Left cardiac atrium (tissue), 4 donors: ENCODE data around the gene IKBKG. TPM values are rescaled to one million over a fixed set of nuclear protein-coding genes. Genes with fewer than 3 reads are reported as not detected.
"Not testable (repeated sequence)": the region's sequence is repeated elsewhere in the genome, so short reads cannot be mapped to it uniquely, and the experiment has no call there.

ENCODE experiments used
- ATAC-seq, 2 donors: fragments of 200-7000 bp; cut with Tn5 transposase; one replicate each; pipeline ENCODE4 v1.9.1; 2020; ENCODE audit warnings: mild to moderate bottlenecking in 2 of 2, moderate library complexity in 2 of 2
- DNase-seq: peaks from one replicate; pipeline ENCODE4 v3.0.0-alpha.2; 2020
- intact Hi-C, 2 donors: fragments of 100-400 bp; cut with DNase I; formaldehyde crosslinking; loops; one replicate each; pipeline versions ENCODE4 v1.14.1 to v1.15.1; 2022 to 2023
- total RNA-seq, 2 donors: library from RNA; stranded (reverse); fragmentation: NEBNext Ultra II Directional; extraction: Animal tissue kit (Norgen Biotek cat#: 25700); gene quantifications; one replicate each; pipeline ENCODE4 v1.2.1, GENCODE V29; 2021
- donor health status: DM: no; HTN: yes; CAD: no.
- donor health status: DM: no; HTN: yes; CAD: no; lungs with severe emphysema.
- donor health status: DM: yes; HTN: yes; CAD: no.
- donor health status: Dilated cardiomyopathy.

Gene IKBKG
- total RNA-seq, 2 donors from 2014 or later, result 17.1 to 21.1 TPM

DNA sequence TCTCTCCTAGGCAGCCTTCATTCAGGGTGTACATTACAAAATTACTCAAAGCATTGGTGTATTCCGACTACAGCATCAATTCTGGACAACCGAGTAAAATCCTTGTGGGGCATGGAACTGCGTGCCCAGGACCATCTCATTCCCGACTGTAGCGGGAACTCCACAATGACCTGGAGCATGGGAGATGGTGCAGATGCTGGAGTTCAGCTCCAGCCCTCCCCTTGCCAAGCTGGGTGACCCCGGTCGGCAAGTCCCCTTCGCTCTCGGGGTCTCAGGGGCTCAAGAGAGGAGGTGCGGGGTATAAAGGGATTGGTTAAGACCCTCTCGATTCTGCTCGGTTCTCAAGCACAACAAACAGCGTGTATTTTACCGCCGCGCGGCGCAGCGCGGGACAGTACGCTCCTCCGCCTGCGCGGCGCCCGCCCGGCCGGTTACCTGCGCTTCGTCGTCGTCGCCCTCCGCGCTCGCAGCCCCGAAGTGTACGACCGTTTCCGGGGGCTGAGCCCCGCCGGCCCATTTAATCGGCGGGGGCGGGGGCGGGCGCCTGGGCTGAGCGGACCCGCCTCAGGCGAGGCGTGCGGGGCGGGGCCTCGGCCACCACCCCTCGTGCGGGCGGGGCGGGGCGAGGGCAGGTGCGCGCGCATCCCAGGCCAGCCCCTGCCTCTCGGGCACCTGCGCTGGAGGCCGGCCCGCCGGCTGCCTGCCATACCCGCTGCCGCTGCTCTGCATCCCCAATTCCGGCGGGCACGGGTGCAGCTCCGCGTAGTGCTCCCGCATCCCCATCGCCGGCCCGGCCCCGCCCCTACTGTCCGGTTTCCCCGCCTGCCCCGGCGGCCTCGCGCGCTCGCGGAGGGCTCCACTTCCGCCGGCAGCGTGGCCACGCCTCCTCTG, 821 bp upstream of the IKBKG start, which contains the start of gene G6PD:
TSS of gene G6PD (minus strand) at position 493 of the 891 bp plus-strand sequence. CDS start 691 bp downstream, outside the sequence.
- peak; percentile 77 for DNase-seq
- intact Hi-C loops, result no loop called here
- ATAC-seq, result peak; percentile 82 to 87

GRCh38 chrX:154548028-154548316, 552 bp downstream of the IKBKG start:
- no peak for ATAC-seq
- no peak for DNase-seq
- intact Hi-C loops, result no loop called here

- intact Hi-C loops, result no loop called here
- ATAC-seq, result no peak
- no peak for DNase-seq
These were observed 2.3 kb downstream of the IKBKG start for GRCh38 chrX:154549766-154550165.

DNA sequence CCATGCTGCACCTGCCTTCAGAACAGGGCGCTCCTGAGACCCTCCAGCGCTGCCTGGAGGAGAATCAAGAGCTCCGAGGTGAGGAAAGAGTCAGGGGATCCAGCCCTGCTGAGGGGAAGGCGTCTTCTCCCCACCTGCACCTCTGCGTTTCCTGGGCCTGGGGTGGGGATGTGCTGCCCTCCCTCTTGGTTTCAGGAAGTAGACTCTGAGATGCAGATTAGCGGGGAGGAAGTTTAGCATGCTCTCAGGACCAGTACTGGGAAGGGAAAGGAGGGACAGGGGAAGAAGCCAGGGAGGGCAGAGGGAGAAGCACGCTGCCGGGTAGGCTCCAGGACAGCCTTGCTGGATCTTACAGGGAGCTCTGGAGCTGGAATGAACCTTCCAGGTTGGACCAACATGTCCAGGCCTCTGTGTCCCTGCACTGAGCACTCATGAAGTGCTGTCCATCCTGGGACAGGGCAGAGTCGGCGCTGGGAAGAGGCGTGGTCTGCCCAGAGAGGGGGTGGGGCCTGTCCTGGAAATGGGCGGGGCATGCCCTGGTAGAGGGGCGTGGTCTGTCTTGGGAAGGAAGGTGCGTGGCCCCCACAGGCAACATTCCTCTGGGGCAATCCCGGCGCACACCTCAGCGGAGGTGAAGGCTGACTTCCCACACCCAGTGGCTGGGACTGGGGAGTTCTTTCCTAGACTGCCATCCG, 4.8 kb downstream of the IKBKG start:
- DNase-seq, intact Hi-C loops, ATAC-seq: not testable (repeated sequence)

- DNase-seq, ATAC-seq, intact Hi-C loops: not testable (repeated sequence)
These were observed 10.8 kb downstream of the IKBKG start for GRCh38 chrX:154558060-154558690.

GRCh38 chrX:154558896-154559295, 11.5 kb downstream of the IKBKG start:
- ATAC-seq, DNase-seq, intact Hi-C loops: not testable (repeated sequence)

- intact Hi-C loops, ATAC-seq, DNase-seq: not testable (repeated sequence)
These were observed 12.9 kb downstream of the IKBKG start for GRCh38 chrX:154560326-154560725.

GRCh38 chrX:154562295-154562694, 14.9 kb downstream of the IKBKG start:
- intact Hi-C loops, DNase-seq: not testable (repeated sequence)
- peak; percentile 67 to 84 for ATAC-seq

- peak in 1 of 2 donors; percentile 48 for ATAC-seq
- DNase-seq, intact Hi-C loops: not testable (repeated sequence)
These were observed 22.9 kb downstream of the IKBKG start for GRCh38 chrX:154570361-154570760.

- ATAC-seq, DNase-seq, intact Hi-C loops: not testable (repeated sequence)
These were observed 25.6 kb downstream of the IKBKG start for GRCh38 chrX:154573061-154573460.

DNA sequence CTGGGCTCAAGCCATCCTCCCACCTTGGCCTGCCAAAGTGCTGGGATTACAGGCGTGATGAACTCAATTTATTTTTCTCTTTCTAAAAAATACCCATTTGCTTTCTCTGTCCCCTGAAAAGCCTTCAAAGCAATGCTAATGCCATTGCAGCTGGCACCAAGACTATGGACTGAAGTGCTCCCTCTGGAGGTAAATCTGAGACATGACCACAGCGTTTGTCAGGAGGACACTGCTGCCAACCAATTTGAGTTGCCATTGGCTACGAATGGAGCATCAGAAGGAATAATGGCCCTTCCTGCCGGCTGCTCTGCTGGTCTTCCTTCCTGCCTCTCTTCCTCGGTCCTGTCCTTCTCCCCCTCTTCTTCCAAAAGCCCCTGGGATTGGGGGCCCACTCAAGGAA, 27.7 kb downstream of the IKBKG start:
- intact Hi-C loops, DNase-seq: not testable (repeated sequence)
- ATAC-seq, result peak; percentile 50 to 59

DNA sequence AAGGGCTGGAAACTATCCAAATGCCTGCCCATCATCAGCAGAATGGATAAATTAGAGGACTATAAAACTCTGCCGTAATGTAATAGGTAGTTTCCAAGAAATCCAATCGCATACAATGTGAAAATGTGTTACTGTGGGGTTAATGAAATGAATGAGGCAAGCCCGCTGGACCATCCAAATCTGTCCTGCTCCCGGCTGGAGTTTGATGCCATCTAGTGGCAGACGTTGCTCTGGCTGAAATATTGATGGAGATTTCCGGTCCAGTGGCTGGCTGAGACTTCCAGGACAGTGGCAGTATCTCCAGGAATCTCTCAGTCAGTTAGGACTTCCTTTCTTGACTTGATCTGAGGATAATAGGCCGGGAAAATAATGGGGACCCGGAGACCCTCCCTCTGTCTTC, 35.6 kb downstream of the IKBKG start:
- peak in 1 of 2 donors; percentile 49 for ATAC-seq
- DNase-seq, intact Hi-C loops: not testable (repeated sequence)

- DNase-seq, ATAC-seq, intact Hi-C loops: not testable (repeated sequence)
These were observed 37.3 kb downstream of the IKBKG start, which contains the start of gene CTAG1A for GRCh38 chrX:154584585-154585183. Gene CTAG1A (plus strand): TSS chrX:154585133. CDS start chrX:154585207, 74 bp downstream.

- DNase-seq, ATAC-seq, intact Hi-C loops: not testable (repeated sequence)
These were observed 43.0 kb downstream of the IKBKG start for GRCh38 chrX:154590415-154590814.

DNA sequence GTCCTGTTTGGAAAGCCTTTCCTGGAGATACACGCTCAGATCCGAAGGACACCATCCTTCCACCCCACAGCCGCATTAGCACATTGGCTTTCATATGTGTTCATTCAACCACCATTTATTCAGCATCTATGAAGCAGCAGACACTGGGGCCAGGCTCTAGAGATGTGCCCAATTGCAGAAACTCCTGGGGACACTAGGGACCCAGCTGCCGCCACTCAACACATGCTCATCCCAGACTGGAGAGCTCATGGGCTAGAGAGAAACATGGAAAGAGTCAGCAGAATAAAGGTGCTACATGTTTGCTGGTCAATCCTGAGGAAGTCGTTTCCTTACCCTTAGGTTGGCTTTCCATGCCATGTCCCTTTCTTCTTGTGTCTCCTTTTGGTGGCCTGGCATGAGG, 45.1 kb downstream of the IKBKG start:
- DNase-seq (no peak), ATAC-seq (no peak)
- intact Hi-C loops, result no loop called here

- no peak for DNase-seq
- intact Hi-C loops, result no loop called here
- no peak for ATAC-seq
These were observed 45.8 kb downstream of the IKBKG start for GRCh38 chrX:154593201-154593600.

DNA sequence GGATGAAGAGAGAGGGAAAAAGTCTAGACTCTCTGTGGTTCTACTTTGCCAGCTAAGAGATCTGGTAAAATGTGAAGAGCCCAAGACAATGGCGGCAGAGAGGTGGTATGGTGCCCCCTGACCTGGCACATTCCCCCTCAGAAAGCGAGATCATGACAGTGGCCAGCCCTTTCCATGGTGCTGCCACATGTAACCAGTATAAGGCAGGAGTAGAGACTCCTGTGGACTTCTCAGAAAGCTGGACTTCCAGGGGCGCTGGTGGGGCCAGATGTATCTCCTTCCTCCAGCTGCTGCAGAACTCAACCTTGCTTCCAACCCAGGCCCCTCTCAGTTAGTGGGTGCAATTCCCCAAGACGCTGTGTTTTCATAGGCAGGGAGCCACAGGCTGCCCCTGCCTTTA, 47.1 kb downstream of the IKBKG start:
- DNase-seq, result no peak
- intact Hi-C loops, result no loop called here
- no peak for ATAC-seq

- ATAC-seq (no peak), DNase-seq (no peak)
- intact Hi-C loops, result no loop called here
These were observed 48.3 kb downstream of the IKBKG start for GRCh38 chrX:154595559-154596249.
